Hematopoietic multipotent progenitor cell treated with erythropoietin and hydrocortisone succinate and interleukin-3 and kit ligand, for 8 days (in vitro differentiated cells): ENCODE measurements around the gene ANP32A.

ENCODE experiments used
- DNase-seq: peaks from one replicate; pipeline ENCODE4 v3.0.0-alpha.2; 2015

ANP32A gene

DNA sequence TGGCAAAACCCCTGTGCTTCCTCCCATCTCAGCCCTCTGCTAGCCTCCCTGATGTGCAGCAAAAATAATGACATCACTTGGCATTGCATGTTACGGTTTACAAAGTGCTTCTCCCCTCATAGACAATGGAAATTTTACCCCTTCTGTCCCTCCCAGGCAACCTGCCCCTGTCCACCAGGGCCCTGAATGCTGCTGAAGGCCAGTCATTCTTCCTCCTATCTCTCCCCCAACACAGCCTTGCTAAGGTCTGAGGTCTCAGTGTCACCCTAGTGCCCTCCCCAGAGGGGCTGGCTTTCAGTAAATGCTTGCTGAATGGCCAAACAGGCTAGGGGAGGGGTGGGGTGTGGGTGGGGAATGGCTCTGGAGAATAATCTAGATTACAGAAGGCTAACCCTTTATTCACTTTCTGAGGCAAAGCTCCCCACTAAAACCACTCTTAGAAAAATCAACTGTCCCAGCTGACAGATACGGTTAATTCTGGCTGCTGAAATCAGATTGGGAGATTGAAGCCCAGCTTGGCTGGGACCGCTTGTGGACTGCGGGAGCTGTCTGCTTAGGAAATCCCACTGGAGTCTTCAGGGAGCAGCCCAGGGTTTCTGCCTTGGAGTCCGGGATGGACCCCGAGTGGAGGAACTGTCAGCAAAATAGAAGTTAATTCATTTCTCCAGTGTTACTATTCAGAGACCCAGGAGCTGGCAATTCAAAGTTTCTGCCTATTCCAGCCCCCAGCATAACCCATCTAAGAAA is 22.9 kb downstream of the ANP32A start:
- DNase-seq: peak; percentile 85

DNA sequence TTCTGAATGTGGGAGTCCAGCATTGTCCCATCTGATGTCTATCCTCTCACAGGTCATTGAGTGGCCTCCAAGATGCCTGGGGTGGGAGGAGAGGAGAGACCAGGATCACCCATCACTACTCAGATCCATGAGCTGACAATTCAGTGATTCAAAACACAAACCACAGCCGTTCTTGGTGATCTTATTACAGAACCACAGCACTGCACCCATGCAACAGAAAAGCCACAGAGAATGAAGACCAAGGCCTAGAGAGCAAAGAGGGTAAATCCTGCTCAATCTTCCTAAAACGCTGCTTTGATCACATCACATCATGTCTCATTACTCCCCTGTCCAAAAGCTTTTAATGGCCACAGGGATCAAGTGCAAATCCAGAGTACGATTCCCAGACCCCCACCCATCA is 23.5 kb downstream of the ANP32A start:
- DNase-seq: no peak

DNA sequence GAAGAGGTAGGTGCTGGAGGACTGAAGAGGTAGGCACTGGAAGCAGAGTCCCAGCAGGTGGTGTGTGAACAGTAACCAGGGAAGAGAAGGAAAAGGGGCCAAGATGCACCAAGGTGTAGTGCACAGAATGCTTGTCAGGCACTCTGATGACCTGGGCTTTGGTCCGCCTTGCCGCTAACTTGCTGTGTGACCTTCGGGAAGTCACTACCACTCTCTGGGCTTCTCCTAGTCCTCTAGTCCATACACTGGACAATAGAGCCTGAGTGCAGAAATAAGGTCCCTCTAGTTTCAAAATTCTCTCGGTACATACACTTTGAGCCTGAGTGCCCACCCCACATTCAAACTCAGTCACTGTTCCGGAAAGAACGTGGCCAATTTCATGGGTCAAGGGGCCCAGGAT is 24.1 kb downstream of the ANP32A start:
- DNase-seq: no peak

DNA sequence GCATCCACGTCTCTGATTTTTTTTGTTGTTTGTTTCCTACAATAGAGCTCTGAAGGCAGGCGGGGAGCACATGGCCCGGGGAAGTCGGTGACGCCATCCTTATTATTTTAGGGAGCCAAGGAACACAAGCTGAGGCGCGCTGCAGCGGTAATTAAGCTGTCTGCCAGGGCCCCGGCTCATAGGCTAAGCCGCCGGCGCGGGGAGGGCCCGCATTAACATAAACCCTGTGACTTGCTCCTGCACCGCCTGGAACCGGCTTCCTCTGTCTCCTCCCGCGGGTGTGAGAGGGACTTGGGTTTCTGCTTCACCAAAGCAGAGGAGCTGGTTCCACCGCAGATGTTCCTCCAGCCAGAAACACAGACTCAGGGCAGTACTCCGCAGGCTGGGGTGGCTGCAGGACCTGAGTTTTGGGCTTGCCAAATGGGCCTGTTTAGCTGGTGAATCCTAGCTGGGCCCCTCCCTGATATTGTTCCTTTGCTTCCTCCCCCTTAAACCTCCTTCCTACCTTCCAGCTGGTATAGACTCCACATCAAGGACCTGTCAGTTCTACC is 25.3 kb downstream of the ANP32A start:
- DNase-seq: peak; percentile 71

DNA sequence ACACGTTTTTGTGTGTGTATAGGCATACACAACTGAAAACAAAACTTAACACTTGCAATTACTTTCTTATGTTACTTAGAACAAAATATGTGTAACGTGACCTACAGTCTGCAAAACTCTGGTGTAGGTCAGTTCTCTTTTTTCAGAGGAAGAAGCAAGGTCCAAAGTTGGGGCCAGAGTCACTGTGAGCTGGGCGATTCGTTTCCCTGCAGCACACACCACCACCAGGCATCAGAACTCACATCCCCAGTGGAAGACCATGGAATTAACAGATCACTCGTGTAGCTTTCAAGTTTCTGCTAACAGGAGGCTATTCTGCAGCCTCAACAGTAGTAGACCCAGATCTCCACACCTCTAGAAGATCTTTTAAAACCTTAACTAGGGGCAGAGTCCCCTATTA is 25.8 kb downstream of the ANP32A start:
- no peak for DNase-seq

DNA sequence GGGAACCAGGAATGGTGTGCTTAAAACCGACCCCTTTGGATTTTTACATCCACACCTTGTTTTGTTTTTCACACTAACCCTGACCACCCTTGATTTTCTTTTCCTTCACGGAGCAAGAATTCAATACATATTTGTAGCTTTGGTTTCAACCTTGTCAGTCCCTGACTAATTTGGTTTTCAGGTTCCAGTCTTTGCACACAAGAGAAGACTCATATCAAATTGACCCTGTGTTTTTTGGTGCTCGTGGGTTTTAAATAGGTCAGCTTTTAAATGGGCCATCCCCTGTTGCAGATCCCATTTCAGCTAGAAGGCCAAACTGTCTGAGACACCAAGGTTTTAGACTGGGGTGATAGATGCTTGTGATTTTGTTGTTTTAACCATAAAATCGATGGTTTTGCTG is 26.4 kb downstream of the ANP32A start:
- DNase-seq: no peak

DNA sequence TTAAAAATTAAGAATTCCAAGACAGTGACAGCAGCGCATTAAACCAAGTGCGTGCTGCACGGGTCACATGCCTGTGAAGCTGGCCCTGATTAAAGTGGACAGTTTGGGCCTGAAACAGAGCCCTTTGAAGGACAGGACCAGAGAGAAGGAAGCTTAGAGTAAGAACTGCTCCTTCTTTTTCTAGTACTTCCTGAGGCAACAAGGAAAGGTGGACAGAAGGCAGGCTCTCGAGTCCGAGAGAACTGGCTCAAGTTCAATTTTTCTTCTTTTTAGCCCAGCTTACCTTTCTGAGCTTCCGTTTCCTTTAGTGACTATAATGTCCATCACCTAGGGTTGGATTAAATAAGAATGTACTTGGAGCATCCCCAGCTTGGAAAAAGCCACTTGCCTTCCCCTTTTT is 26.9 kb downstream of the ANP32A start:
- no peak for DNase-seq

DNA sequence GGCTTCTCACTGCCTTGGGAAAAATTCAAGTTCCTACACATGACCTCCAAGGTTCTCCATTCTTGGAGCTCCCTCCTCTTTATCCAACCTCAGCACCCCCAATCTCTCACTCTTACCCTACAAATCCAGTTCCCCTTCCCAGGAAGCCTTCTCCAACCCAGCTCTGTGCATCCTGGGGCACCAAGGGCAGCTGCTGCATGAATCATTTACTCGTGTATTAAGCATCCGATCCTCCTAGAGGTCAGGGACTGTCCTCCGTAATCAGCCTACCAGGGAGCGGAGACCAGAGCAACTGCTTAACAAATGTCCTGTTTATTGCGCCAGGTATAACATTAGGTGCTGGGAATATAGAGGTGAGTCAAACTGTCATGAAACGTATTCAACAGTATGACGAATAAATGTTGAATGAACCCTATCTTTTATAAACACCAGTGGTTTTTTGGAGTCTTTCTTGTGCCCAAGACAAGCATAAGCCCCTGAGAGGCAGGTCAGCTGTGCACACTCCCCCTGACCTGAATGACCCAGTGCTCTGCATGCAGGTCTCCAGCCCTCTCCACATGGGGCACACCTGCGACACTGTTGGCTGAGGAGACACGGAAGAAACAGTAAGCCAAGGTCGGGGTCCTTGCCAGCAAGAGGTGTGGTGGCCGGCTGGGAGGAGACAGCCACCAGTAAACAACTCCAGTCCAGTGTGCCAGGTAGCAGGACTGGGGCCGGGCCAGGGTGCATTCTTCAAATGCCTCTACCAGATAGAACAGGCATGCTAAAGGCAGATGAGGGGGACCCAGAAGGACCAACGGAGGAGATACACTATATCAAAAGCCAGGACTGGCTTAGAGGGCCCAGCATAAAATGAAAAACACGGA is 27.6 kb downstream of the ANP32A start:
- no peak for DNase-seq

DNA sequence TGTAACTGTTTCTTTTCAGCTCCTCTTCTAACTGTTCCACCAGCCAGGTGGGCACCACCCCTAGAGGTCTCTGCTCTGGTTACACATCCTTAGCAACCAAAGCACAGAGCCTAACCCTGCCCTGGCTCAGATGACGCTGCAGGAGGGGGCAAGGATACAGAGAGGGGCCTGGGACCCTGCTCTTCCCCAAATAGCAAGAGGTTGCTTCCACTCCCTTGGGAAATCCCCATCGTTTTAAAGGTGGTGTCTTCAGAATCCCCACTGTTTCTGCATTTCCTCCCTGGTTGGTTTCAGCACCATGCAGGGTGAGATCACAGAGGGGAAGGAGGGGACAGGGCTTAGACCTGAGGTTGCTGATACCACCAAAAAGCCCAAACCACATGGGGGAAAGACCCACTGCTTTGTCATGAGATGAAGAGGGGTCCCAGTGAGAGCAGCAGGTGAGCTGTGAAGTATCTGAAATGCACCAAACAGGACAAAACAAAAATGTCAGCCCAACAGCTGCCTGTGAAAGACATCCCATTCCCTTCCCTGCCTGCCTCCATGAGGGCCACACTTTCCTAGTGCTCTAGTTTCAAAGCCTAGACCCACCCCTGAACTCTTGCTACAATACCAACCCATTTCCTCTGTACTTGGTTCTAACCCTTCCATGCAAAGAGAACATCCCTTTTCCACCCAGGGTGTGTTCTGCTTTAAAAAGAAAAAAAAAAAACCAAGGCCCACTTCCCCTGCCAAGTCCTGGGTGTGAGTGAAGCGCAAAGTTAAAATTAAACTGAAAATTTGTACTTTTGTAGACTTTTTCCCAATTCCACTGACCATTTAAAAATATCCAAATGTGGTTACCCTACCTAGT is 29.0 kb downstream of the ANP32A start:
- no peak for DNase-seq

DNA sequence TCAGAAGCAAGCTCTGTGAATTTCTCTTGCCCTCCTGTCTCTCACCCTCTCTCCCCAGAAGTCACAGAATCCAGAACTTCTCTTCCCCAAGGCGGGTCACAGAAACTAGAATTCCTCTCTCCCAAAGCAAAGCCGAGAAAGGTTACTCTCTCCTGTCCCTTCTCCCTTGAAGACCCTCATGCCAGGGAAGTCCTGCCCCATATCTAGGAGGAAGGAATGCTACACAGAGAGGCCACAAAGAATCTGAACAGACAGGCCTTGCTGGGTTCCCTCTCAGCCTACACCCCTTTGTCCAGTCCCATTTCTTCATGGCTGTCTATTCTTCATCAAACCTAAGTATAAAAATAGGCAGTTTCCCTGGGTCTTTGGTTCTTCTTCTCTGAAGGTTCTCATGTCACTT is 29.8 kb downstream of the ANP32A start:
- no peak for DNase-seq

DNA sequence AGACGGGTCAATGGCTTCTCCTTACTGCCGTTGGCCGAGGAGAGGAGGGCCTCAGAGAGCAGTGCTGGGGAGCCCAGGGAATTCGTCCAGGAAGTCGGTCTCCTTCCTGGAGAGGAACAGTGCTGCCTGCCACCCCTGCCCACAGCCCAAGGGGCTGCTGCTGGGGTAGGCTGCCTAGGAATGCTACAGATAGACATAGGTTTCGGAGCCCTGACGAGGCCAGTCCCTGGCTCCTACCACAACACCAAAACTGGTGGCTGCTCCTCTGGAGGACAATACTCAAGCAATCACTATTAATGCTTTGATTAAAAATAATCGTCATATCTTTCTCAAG is 30.5 kb downstream of the ANP32A start:
- no peak for DNase-seq

DNA sequence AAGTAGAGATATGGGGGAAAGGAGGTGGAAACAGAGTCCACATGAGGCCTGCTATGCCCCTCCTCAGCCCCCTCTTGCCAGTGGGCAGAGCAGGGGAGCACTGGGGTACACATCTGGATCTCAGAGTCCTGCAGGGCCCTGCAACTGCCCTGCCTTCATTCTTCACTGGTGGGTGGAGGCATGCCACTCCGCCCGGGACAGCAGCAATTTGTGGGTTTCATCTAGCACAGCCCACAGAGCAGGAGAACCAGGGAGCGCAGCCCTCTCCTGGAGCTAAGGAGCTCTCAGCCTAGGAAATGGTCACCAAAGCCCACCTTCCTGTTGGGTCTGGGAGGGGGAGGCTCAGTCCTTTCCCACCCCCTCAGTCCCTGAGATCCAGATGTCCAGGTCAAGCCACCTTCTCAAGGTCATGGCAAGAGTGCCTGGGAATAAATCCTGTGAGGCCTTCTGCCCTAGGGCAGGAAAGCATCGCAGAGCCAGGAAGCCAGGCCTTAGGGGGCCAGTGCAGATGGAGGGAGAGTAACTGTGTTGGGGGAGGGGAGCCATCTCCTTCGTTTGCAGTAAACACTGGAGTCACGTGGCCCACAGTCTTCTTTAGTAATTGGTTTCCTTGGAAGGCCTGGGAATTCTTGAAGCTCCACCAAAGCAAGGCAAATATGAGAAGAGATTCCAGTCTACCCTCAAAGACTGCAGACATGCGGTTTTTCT is 31.0 kb downstream of the ANP32A start:
- DNase-seq: no peak

DNA sequence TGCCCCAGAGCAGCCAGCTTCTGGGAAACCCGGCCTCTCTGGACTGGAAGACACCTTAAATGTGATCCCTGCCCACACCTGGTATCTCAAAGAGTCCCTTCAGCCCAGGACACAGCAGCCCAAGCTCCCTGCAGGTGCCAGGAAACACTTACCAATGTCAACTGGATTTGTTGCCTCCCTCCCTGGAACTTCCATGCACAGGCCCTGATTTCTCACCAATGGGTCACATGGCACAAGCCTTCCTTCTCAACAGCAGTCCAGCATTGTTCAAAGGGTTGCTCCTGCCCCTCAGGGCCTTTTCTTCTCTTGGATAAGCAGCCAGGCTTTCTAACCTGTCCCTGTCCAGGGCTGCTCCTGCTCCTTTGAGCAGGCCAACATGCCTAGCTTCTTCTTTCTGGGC is 31.6 kb downstream of the ANP32A start:
- no peak for DNase-seq

DNA sequence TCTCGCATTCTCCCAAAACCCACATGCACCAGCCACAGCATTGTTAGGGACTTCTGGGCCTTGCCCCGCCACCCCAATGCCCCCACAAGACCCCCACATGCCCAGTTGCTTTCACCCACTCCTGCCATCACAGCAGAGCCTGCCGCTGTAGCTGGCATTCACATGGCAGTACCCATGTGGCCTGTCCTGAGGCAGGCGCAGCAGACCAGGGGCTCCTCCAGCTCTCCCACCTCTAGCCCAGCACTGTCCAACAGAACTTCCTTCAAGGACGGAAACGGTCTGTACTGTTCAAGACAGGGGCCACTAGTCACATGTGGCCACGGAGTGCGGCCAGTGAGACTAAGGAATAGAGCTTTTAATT is 32.5 kb downstream of the ANP32A start:
- DNase-seq: no peak

DNA sequence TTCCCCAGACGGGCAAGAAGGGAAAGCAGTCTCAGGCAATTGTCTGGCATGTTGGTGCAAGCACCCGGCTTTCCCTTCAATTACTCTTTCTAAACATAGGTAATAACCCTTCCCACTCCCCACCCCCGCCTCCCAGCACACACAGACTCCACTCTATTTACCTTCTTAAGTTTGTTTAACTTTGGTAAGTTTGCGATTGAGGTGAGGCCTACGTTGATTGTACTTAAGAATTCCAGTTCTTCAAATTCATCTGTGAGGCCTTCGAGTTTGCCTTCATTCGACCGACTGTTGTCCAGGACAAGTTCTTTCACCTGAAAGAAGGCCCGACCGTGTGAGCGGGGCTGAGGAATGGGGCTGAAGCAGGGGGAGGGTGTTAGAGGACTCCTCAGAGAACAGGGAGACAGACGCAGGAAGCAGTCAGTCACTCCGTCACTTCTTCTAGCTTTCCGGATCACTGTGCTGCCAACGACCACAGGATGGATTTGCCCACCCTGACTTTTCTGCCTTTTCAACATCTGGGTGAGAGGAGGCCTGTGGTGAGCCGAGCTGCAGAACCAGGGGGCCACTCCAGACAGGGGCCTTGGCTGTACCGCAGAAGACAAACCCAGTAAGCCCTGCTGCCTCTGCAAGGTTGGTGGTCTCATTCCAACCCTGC is 33.0 kb downstream of the ANP32A start:
- DNase-seq: no peak

DNA sequence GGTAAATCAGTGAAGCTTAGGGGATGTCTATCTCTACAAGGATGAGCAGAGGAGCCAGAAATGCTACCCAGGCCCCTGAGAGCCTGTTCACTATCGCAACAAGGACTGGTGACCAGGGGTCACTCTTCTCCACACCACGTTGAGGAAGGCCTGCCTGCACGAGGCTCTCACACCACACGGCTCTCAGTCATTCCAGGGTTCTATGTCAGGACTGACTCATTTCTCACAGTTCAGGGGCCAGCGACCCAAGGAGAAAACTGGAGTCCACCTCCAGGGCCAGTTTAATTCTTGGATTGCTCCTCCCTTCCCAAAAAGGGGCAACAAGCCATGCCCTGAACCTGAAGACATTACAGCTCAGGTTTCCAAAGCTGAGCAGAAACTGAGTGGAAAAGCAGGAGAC is 33.9 kb downstream of the ANP32A start:
- DNase-seq: no peak

DNA sequence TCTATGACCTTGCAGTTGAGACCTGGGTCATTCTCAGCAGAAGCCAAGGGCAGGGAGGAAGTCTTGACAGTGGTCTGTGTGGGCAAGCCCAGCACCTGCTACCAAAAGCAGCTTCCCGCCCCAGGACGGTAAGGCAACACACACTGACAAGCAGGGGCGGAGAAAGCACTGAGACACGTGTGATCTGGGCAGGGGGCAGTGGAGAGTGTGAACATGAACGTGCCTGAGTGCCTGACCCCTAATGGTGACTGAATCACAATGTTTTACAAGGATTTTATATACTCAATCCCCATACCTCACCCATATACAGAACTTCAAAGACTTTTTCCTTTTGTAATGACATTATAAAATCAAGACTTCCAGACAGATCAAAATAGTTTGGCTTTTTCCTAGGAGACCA is 35.2 kb downstream of the ANP32A start:
- DNase-seq: no peak

DNA sequence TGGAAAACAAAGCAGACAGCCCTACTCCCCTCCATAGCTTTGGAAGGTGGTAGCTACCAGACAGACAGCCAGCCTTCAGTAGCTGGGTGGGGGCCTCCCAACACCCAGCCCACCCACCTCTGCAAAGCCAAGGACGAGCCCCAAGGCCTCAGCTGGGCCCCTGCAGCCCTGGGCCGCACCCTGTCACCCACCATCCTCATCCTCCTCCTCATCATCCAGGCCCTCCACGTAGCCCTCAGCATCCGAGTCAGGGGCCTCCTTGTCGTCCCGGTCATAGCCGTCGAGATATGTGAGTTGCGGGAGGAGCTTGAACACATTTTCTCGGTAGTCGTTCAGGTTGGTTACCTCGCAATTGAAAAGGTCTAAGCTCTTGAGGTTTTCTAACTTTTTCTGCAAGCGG is 36.5 kb downstream of the ANP32A start:
- DNase-seq: no peak

DNA sequence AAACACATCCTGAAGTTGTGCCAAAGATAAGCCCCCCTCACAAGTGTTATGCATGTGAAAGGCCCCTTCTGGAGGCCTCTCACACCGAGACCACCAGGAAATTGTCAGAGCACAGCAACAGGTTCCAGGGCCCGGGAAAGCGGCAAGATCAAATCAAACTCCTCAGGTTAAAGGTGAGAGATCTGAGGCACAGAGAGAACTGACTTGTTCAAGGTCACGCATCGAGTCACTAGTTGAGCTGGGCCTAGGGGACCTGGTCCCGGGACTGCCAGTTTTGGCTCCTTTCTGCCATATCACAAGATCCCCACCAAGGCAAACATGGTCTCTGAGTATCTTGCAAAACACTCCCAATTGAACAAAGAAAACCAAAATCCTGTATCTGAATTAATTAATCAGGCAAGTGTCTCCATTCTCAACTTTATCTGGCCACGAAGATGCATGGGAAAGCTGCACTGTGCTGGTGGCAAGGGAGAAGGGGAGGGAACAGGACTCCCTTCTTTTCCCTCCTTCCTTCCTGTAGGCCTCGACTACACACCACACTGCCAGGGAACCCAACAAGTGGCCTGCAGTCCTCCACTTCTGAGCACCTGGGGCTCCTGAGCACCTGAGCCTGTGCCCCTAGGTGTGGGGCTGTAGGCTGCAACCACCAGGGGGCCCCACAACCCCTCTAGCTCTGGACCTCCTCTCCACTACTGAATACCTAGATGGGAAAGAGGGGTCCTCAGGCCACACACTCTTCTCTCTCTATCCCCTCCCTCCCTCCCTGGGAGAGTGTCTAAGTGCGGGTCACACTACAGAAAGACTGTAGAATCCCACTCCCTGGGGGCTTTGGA is 37.3 kb downstream of the ANP32A start:
- peak; percentile 46 for DNase-seq

DNA sequence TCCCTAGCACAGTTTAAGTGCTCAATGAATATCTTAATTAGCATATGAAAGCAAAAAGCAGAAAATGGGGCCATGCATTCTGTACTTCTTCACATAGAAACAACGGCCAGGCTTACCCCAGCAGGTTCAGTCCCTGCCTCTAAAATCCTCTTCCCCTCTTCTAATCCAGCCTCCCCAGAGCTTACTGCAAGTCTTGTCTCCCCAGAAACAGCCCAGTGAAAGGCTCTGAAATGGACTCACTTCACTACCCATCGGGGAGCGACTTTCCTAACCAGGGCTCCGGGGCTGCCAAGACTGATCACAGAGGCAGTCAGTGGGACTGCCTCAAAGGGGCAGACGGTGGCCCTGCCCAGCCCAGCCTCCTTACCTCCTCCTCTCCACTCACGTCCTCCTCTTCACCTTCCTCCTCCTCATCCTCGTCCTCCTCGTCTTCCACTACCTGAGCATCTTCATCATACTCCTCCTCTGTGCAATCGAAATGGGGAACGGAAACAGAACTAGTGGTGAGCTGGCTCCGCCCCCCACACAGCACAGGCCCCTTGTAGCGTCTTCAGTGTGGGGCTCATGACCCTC is 38.0 kb downstream of the ANP32A start:
- DNase-seq: no peak
